Measurements from ENCODE around the gene EPHB6.

Gene EPHB6, protein sequence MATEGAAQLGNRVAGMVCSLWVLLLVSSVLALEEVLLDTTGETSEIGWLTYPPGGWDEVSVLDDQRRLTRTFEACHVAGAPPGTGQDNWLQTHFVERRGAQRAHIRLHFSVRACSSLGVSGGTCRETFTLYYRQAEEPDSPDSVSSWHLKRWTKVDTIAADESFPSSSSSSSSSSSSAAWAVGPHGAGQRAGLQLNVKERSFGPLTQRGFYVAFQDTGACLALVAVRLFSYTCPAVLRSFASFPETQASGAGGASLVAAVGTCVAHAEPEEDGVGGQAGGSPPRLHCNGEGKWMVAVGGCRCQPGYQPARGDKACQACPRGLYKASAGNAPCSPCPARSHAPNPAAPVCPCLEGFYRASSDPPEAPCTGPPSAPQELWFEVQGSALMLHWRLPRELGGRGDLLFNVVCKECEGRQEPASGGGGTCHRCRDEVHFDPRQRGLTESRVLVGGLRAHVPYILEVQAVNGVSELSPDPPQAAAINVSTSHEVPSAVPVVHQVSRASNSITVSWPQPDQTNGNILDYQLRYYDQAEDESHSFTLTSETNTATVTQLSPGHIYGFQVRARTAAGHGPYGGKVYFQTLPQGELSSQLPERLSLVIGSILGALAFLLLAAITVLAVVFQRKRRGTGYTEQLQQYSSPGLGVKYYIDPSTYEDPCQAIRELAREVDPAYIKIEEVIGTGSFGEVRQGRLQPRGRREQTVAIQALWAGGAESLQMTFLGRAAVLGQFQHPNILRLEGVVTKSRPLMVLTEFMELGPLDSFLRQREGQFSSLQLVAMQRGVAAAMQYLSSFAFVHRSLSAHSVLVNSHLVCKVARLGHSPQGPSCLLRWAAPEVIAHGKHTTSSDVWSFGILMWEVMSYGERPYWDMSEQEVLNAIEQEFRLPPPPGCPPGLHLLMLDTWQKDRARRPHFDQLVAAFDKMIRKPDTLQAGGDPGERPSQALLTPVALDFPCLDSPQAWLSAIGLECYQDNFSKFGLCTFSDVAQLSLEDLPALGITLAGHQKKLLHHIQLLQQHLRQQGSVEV

DNA sequence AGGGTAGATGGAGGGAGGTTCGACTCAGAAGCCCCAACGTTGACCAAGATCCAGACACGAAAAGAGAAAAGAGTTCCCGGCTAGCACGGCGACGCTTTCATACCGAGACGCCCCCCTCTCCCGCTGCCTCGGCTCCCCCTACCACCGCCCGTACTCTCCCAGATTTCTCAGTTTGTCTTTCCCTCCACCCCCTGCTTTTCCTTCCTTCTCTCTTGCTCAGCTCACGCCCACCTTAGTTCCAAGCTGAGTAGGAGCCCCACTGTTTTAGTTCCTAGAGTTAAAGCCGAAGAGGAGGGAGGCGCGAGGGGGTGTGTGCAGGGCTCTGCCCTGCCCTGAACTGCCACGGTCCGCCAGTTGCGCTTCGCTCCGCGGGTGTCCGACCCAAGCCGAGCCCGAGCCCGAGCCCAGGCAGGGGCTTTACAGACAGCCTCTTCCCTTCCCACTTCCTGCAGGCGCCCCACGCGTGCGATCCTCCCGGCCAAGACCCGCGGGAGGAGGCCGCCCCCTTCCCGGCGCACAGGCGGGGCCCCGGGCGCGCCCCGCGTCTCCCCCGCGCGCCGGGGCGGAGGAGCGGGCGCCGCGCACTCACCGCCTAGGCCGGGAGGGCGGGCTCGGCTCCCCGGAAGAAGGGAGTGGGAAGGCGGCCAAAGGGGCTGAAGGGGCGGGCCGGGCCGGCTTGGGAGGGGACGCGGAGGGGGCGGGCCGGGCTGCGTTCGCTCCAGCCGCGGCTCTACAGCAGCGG, at the start of gene EPHB6:
TSS of gene EPHB6 (plus strand) at position 705 of the 742 bp plus-strand sequence. CDS start 8,152 bp downstream, outside the sequence.
- Histone ChIP-seq H3K9me3 (ENCODE audit: control insufficient read depth, low read depth, low read length) (no peaks in the 10 kb centered on the region), H3K27ac (ENCODE audit: low read length) (no peak within 1 kb of the TSS), H3K27me3 (ENCODE audit: control insufficient read depth, insufficient read depth, low read length) (peaks cover 18% of the 10 kb centered on the region), H3K36me3 (ENCODE audit: control insufficient read depth, low read depth, low read length) (no peaks in the 10 kb centered on the region), H3K9ac (ENCODE audit: low read length) (peak within 1 kb of the TSS; percentile 48), H3K4me1 (ENCODE audit: control insufficient read depth, low read depth, low read length) (peaks cover 9% of the 10 kb centered on the region), H3K4me3 (ENCODE audit: low read length) (peak within 1 kb of the TSS; percentile 94)

DNA sequence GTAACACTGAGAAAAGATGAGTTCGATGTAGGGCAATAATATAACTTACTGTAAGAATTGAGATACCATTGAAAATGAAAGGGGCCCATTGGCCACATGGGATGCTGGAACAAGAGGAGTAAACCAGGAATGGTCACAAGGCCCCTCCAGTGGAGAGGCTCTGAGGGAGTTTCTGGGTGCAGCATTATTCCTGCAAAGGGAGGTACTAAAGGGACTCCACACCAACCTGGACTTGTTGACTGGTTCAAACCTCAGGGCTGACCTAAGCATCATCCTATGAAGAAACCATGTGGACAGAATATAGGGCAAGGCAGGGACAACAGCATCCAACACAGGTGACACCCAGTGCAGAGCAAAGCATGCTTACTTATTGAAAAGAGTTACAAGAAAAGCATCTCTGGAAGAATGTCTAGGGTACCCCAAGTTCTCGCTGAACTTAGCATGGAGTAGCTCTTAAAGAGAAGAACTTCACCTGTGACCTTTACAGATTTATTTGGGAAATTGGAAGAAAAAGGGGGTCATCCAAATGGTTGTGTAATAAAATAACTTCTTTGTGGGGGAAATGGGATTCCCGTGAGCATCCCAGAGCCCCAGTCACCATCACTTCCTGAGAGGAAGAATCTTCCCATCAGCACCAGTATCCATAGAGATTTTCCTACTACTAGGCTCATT, 49.4 kb upstream of the EPHB6 start:
- Histone ChIP-seq H3K9me3 (ENCODE audit: control insufficient read depth, low read depth, low read length) (no peaks in the 10 kb centered on the region), H3K27me3 (ENCODE audit: control insufficient read depth, insufficient read depth, low read length) (peaks cover 3% of the 10 kb centered on the region), H3K4me1 (ENCODE audit: control insufficient read depth, low read depth, low read length) (no peaks in the 10 kb centered on the region), H3K4me3 (ENCODE audit: low read length) (no peak overlapping the region), H3K9ac (ENCODE audit: low read length) (no peak overlapping the region), H3K36me3 (ENCODE audit: control insufficient read depth, low read depth, low read length) (no peaks in the 10 kb centered on the region), H3K27ac (ENCODE audit: low read length) (no peak overlapping the region)

DNA sequence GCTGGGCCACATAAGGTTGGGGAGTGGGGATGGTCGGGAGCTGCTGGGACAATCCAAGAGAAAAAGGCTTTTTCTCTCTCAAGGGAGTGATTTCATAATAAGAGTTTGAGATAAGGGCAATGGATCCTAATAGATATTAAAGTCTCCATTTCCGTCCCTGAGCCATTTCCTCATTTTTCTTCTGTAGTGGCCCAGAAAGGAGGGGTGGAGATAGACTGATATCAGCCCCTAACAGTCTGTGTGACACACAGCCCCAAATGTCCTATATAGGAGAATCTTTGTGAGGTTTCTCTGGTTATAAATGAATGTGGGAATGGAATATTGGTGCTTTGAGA, 48.9 kb upstream of the EPHB6 start:
- Histone ChIP-seq H3K9me3 (ENCODE audit: control insufficient read depth, low read depth, low read length) (no peaks in the 10 kb centered on the region), H3K36me3 (ENCODE audit: control insufficient read depth, low read depth, low read length) (no peaks in the 10 kb centered on the region), H3K4me1 (ENCODE audit: control insufficient read depth, low read depth, low read length) (no peaks in the 10 kb centered on the region), H3K4me3 (ENCODE audit: low read length) (no peak overlapping the region), H3K9ac (ENCODE audit: low read length) (no peak overlapping the region), H3K27me3 (ENCODE audit: control insufficient read depth, insufficient read depth, low read length) (no peaks in the 10 kb centered on the region), H3K27ac (ENCODE audit: low read length) (no peak overlapping the region)

DNA sequence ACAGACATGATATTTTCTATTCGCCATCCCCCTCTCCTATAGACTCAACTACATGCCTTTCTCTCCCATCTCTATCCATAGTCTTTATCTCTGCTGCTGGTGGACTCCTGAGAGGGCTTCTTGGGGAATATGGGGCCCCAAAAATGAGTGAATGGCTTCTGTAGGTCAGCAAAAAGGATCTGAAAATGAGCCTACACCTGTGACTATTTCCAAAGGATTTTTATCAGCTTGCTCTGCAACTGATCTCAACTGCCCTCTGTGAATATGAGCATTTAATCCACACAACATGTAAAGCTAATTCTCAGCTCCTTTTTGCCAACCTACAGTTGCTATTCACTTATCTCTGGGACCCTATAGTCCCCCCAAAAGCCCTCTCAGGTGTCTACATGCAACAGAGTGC, 47.9 kb upstream of the EPHB6 start:
- H3K27ac ChIP-seq (ENCODE audit: low read length): no peak overlapping the region
- H3K9ac ChIP-seq (ENCODE audit: low read length): no peak overlapping the region
- no peaks in the 10 kb centered on the region for H3K36me3 ChIP-seq (ENCODE audit: control insufficient read depth, low read depth, low read length)
- no peaks in the 10 kb centered on the region for H3K9me3 ChIP-seq (ENCODE audit: control insufficient read depth, low read depth, low read length)
- H3K4me1 ChIP-seq (ENCODE audit: control insufficient read depth, low read depth, low read length): no peaks in the 10 kb centered on the region
- no peak overlapping the region for H3K4me3 ChIP-seq (ENCODE audit: low read length)
- H3K27me3 ChIP-seq (ENCODE audit: control insufficient read depth, insufficient read depth, low read length): no peaks in the 10 kb centered on the region

DNA sequence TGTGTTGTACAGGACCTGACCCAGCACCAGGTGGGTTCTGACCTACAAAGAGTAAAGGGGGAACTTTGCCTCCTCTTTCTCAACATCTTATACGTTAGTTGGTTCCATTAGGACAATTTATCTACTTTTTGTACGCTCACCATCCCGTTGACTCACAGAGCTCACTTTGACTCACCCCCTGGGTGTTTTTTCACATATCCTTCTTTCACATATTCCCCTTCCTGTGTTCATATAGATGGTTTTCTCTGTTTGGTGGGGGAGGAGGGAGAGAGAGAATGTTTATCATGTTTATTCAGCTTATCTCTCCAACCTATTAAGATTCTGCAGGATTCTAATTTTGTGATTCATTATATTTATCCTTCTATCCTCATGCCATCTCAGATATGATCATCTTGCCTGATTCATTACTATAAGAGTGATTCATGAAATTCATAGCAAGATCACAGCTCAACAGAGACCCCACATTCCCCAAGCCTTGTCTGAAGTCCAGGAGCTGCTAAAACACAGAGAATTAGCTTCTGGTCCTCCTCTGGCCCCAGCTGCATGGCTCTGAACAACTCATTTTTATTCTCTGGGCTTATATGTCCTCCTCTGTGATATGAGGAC, 46.9 kb upstream of the EPHB6 start:
- Histone ChIP-seq H3K36me3 (ENCODE audit: control insufficient read depth, low read depth, low read length) (no peaks in the 10 kb centered on the region), H3K4me3 (ENCODE audit: low read length) (no peak overlapping the region), H3K27me3 (ENCODE audit: control insufficient read depth, insufficient read depth, low read length) (no peaks in the 10 kb centered on the region), H3K27ac (ENCODE audit: low read length) (no peak overlapping the region), H3K9me3 (ENCODE audit: control insufficient read depth, low read depth, low read length) (no peaks in the 10 kb centered on the region), H3K9ac (ENCODE audit: low read length) (no peak overlapping the region), H3K4me1 (ENCODE audit: control insufficient read depth, low read depth, low read length) (peaks cover 10% of the 10 kb centered on the region)

DNA sequence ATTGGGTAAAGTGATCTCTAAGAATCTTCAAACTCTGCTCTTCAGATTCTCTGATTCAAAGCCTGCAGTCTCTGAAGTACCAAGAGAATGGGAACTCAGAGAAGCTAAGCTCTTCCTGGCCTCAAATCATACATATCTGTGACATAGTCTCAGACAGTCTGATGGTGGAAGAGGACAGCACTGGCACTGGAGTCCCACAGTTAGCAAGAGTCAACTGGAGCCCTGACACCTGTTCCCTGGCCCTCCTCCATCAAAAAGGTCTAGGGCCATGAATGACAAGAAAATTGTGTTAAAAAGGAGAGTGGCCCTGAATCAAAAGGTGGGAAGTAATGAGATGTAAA, 46.4 kb upstream of the EPHB6 start:
- H3K4me1 ChIP-seq (ENCODE audit: control insufficient read depth, low read depth, low read length): peaks cover 14% of the 10 kb centered on the region
- no peak overlapping the region for H3K4me3 ChIP-seq (ENCODE audit: low read length)
- no peaks in the 10 kb centered on the region for H3K36me3 ChIP-seq (ENCODE audit: control insufficient read depth, low read depth, low read length)
- H3K9ac ChIP-seq (ENCODE audit: low read length): no peak overlapping the region
- H3K27ac ChIP-seq (ENCODE audit: low read length): no peak overlapping the region
- H3K27me3 ChIP-seq (ENCODE audit: control insufficient read depth, insufficient read depth, low read length): no peaks in the 10 kb centered on the region
- no peaks in the 10 kb centered on the region for H3K9me3 ChIP-seq (ENCODE audit: control insufficient read depth, low read depth, low read length)

DNA sequence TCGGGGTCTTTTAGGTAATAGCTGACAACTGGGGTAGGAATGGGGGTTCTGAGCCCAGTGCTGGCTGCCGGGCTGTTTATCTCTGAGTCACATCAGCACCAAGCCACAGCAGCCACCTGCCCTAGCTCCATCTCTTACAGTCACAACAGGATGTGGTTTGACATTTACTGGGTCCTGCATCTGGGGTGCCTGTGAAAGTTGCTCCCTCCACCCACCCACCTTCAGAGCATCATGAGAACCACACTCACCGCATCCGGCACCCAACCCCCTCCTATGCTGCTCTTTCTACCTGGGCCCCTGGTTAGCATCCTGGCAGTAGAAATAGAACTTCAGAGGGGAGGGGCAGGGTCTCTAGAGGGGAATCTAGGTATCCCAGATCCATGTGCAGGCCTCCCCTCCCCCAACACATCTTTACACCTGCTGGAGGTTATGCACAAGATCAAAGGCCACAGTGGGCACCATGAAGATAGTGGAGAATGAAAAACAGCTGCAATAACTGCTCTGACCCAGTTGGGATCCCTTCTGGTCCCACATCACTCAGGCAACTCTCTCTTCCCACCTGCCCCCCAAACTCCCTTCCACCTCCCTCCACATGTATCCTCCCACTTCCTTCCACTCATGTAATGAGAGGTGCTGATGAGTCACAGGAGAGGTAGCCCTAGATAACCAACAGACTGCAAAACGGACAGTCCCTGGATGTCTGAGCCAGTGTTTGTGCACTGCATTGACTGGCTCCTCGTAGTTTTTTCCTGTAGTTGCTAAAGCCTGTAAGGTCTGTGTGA, 45.9 kb upstream of the EPHB6 start:
- Histone ChIP-seq H3K27me3 (ENCODE audit: control insufficient read depth, insufficient read depth, low read length) (no peaks in the 10 kb centered on the region), H3K4me3 (ENCODE audit: low read length) (no peak overlapping the region), H3K9me3 (ENCODE audit: control insufficient read depth, low read depth, low read length) (no peaks in the 10 kb centered on the region), H3K27ac (ENCODE audit: low read length) (no peak overlapping the region), H3K36me3 (ENCODE audit: control insufficient read depth, low read depth, low read length) (no peaks in the 10 kb centered on the region), H3K4me1 (ENCODE audit: control insufficient read depth, low read depth, low read length) (peaks cover 20% of the 10 kb centered on the region), H3K9ac (ENCODE audit: low read length) (no peak overlapping the region)

DNA sequence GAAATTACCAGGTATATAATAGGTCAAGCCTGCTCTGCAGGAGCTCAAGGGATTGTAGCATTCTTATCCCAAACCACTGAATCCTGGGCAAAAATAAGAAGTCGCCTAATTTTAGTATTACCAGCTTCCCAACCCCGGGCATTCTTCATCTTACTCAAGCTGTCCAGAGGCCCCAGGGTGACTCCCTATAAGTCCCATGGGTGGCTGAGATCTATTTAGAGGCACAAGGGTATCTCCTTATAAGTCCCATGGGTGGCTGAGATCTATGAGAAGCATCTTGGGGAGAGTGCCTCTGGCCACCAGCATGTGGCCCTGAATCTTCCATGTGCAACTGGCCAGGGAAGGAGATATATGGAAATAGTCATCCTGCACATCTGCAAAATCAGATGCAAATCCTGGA, 45.2 kb upstream of the EPHB6 start:
- no peak overlapping the region for H3K4me3 ChIP-seq (ENCODE audit: low read length)
- peaks cover 26% of the 10 kb centered on the region for H3K4me1 ChIP-seq (ENCODE audit: control insufficient read depth, low read depth, low read length)

DNA sequence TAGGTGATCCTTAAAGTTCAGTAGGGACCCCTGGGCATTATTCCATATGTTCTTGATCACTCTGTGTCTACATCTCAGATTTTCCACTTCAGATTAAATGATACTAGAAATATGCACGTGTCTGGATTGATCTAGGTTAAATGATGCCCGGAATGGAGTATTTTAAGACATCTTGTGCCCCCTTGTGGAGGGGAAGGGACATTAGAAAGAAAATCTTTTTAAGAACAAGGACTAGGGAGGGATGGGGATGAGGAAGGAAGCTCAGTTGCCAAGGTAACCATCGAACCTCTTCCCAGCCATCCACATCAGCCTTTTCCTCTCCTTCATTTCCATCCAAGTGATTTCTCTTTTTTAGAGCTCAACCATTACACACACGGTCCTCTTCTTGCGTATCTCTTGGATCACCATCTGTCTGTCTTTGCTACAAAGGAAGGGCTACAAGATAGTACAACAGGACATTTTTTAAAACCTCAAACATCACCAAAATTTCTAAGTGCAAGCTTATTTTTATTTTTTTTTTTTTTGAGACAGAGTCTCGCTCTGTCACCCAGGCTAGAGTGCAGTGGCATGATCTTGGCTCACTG, 43.6 kb upstream of the EPHB6 start:
- H3K4me1 ChIP-seq (ENCODE audit: control insufficient read depth, low read depth, low read length): peaks cover 26% of the 10 kb centered on the region
- no peaks in the 10 kb centered on the region for H3K9me3 ChIP-seq (ENCODE audit: control insufficient read depth, low read depth, low read length)
- H3K27me3 ChIP-seq (ENCODE audit: control insufficient read depth, insufficient read depth, low read length): no peaks in the 10 kb centered on the region
- H3K9ac ChIP-seq (ENCODE audit: low read length): no peak overlapping the region
- H3K36me3 ChIP-seq (ENCODE audit: control insufficient read depth, low read depth, low read length): no peaks in the 10 kb centered on the region
- no peak overlapping the region for H3K4me3 ChIP-seq (ENCODE audit: low read length)
- H3K27ac ChIP-seq (ENCODE audit: low read length): no peak overlapping the region

More for the DNA sequence above, 45.2 kb upstream of the EPHB6 start:
- no peaks in the 10 kb centered on the region for H3K36me3 ChIP-seq (ENCODE audit: control insufficient read depth, low read depth, low read length)
- H3K9me3 ChIP-seq (ENCODE audit: control insufficient read depth, low read depth, low read length): no peaks in the 10 kb centered on the region
- no peaks in the 10 kb centered on the region for H3K27me3 ChIP-seq (ENCODE audit: control insufficient read depth, insufficient read depth, low read length)
- H3K27ac ChIP-seq (ENCODE audit: low read length): no peak overlapping the region
- H3K9ac ChIP-seq (ENCODE audit: low read length): no peak overlapping the region

Data from iPS-18a (cell line).